SK-N-MC (cell line): ENCODE data around the gene DOCK9.

ENCODE experiments used
- EZH2 ChIP-seq: fragments of 200-600 bp; sonication (generic); IDR thresholded peaks from one replicate; pipeline ENCODE4 v1.6.1; 2017; ENCODE audit warnings: antibody characterized with exemption
- POLR2AphosphoS5 ChIP-seq: IDR thresholded peaks from 2 replicates; pipeline ENCODE4 v1.6.1; 2012; ENCODE audit warnings: mild to moderate bottlenecking, low read depth, low read length, borderline replicate concordance

DNA sequence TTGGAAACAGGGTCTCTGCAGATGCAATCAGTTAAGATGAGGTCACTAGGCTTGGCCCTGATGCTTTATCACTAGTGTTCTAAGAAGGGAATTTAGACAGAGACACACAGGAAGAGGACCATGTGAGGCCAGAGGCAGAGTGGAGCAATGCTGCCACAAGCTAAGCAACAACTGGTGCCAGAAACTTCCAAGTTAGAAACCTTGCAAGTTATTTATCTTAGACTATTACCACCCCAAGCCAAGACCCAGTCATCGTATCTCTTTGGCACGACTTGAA, 81.1 kb downstream of the DOCK9 start:
- TF ChIP-seq POLR2AphosphoS5 (no peak), EZH2 (no peak)
